Vagina (tissue), 2 donors: ENCODE measurements around the gene ASPG.

Experiments used
- CTCF ChIP-seq, 3 experiments: fragments of 450-650 bp in 2 of 3; fragments of 200-600 bp in 1 of 3; sonication (generic) in 1 of 3; IDR thresholded peaks; one replicate each; pipeline ENCODE4 v1.5.1; 2017 to 2019; ENCODE audit warnings: antibody characterized with exemption in 3 of 3, mild to moderate bottlenecking in 2 of 3, moderate library complexity in 2 of 3
- POLR2A ChIP-seq, 2 donors: fragments of 450-650 bp; IDR thresholded peaks; one replicate each; pipeline ENCODE4 v1.6.1; 2017; ENCODE audit warnings: antibody characterized with exemption in 2 of 2, mild to moderate bottlenecking in 2 of 2, moderate library complexity in 2 of 2

GRCh38 chr14:104133496-104133895 is 48.0 kb downstream of the ASPG start:
- TF ChIP-seq CTCF (IDR thresholded peaks at IDR 0.05) (no peak), POLR2A (IDR thresholded peaks at IDR 0.05) (no peak)
